ENCODE measurements around the gene LIN7C.

LIN7C gene

GRCh38 chr11:27551127-27551526 is 44.6 kb upstream of the LIN7C start:
- Histone ChIP-seq H4K91ac (ENCODE audit: low read length) (no peak overlapping the region), H3K36me3 (ENCODE audit: control insufficient read depth in 1 of 2, insufficient read depth in 2 of 2, low read depth in 1 of 2, low read length in 2 of 2) (no peaks in the 10 kb centered on the region), H2BK5ac (ENCODE audit: low read depth, low read length, poor library complexity, severe bottlenecking) (no peak overlapping the region), H3K23ac (ENCODE audit: low read length in 2 of 2) (no peak overlapping the region), H3K4me3 (ENCODE audit: insufficient read depth in 1 of 2, low read depth in 1 of 2, low read length in 2 of 2) (no peak overlapping the region), H3K9ac (ENCODE audit: low read length) (no peak overlapping the region), H4K8ac (ENCODE audit: low read length) (no peak overlapping the region), H3K27me3 (ENCODE audit: control insufficient read depth in 1 of 2, insufficient read depth in 1 of 2, low read length in 2 of 2) (no peaks in the 10 kb centered on the region), H2BK15ac (ENCODE audit: low read depth, poor library complexity, severe bottlenecking) (no peak overlapping the region), H3K4me1 (ENCODE audit: control insufficient read depth, insufficient read depth, low read depth, low read length) (no peaks in the 10 kb centered on the region), H3K14ac (ENCODE audit: low read length in 2 of 2) (no peak overlapping the region), H3K4me2 (ENCODE audit: low read length, poor library complexity, severe bottlenecking) (no peak overlapping the region), H2AFZ (ENCODE audit: low read depth, low read length) (no peak overlapping the region), H2BK12ac (ENCODE audit: low read length in 2 of 2) (no peak overlapping the region), H3K79me1 (replicated peaks; ENCODE audit: low read length, poor library complexity, severe bottlenecking) (no peaks in the 10 kb centered on the region), H3K9me3 (ENCODE audit: control insufficient read depth, low read length) (no peaks in the 10 kb centered on the region), H2BK120ac (ENCODE audit: low read depth, low read length) (no peak overlapping the region), H2AK5ac (ENCODE audit: low read length, severe bottlenecking) (no peak overlapping the region), H3K27ac (ENCODE audit: low read length, poor library complexity, severe bottlenecking) (no peak overlapping the region), H3K18ac (ENCODE audit: low read depth in 1 of 2, low read length in 2 of 2) (no peak overlapping the region), H3K4ac (ENCODE audit: low read depth in 1 of 2, low read length in 2 of 2) (no peak overlapping the region)
- no peak for DNase-seq

- Histone ChIP-seq H3K4ac (ENCODE audit: low read depth in 1 of 2, low read length in 2 of 2) (no peak overlapping the region), H3K4me2 (ENCODE audit: low read length, poor library complexity, severe bottlenecking) (no peak overlapping the region), H3K9ac (ENCODE audit: low read length) (no peak overlapping the region), H2BK120ac (ENCODE audit: low read depth, low read length) (no peak overlapping the region), H3K27me3 (ENCODE audit: control insufficient read depth in 1 of 2, insufficient read depth in 1 of 2, low read length in 2 of 2) (no peaks in the 10 kb centered on the region), H3K4me3 (ENCODE audit: insufficient read depth in 1 of 2, low read depth in 1 of 2, low read length in 2 of 2) (no peak overlapping the region), H3K27ac (ENCODE audit: low read length, poor library complexity, severe bottlenecking) (no peak overlapping the region), H3K23ac (ENCODE audit: low read length in 2 of 2) (no peak overlapping the region), H2AFZ (ENCODE audit: low read depth, low read length) (no peak overlapping the region), H3K18ac (ENCODE audit: low read depth in 1 of 2, low read length in 2 of 2) (no peak overlapping the region), H3K36me3 (ENCODE audit: control insufficient read depth in 1 of 2, insufficient read depth in 2 of 2, low read depth in 1 of 2, low read length in 2 of 2) (peaks cover 0 to 11% of the 10 kb centered on the region in 2 experiments), H2BK5ac (ENCODE audit: low read depth, low read length, poor library complexity, severe bottlenecking) (no peak overlapping the region), H2AK5ac (ENCODE audit: low read length, severe bottlenecking) (no peak overlapping the region), H3K4me1 (ENCODE audit: control insufficient read depth, insufficient read depth, low read depth, low read length) (no peaks in the 10 kb centered on the region), H3K9me3 (ENCODE audit: control insufficient read depth, low read length) (no peaks in the 10 kb centered on the region), H4K91ac (ENCODE audit: low read length) (no peak overlapping the region), H2BK15ac (ENCODE audit: low read depth, poor library complexity, severe bottlenecking) (no peak overlapping the region), H3K14ac (ENCODE audit: low read length in 2 of 2) (no peak overlapping the region), H4K8ac (ENCODE audit: low read length) (no peak overlapping the region), H3K79me1 (replicated peaks; ENCODE audit: low read length, poor library complexity, severe bottlenecking) (no peaks in the 10 kb centered on the region), H2BK12ac (ENCODE audit: low read length in 2 of 2) (no peak overlapping the region)
- DNase-seq, result no peak
Measured at GRCh38 chr11:27545946-27546345, 39.4 kb upstream of the LIN7C start.

DNA sequence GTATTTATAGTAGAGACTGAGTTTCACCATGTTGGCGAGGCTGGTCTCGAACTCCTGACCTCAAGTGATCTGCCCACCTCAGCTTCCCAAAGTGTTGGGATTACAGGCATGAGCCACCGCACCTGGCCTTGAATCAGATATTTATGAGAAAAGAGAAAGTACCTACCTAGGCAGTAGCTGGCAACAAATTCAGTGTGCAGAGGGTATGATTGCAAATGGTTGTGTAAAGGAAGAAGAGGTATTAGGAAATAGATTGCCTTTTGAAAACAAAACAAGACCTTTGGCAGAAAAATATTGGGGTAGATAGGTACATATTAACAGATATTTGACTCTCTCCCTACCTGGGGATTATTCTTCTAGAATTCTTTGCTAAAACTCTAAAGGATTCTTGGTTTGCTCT is 38.5 kb upstream of the LIN7C start:
- no peaks in the 10 kb centered on the region for H3K9me3 ChIP-seq (ENCODE audit: control insufficient read depth, low read length)
- no peak overlapping the region for H2BK5ac ChIP-seq (ENCODE audit: low read depth, low read length, poor library complexity, severe bottlenecking)
- no peak overlapping the region for H2BK120ac ChIP-seq (ENCODE audit: low read depth, low read length)
- no peak overlapping the region for H4K91ac ChIP-seq (ENCODE audit: low read length)
- H3K18ac ChIP-seq (ENCODE audit: low read depth in 1 of 2, low read length in 2 of 2), result no peak overlapping the region
- H3K9ac ChIP-seq (ENCODE audit: low read length), result no peak overlapping the region
- H3K23ac ChIP-seq (ENCODE audit: low read length in 2 of 2), result no peak overlapping the region
- no peaks in the 10 kb centered on the region for H3K79me1 ChIP-seq (replicated peaks; ENCODE audit: low read length, poor library complexity, severe bottlenecking)
- no peak for DNase-seq
- H2BK15ac ChIP-seq (ENCODE audit: low read depth, poor library complexity, severe bottlenecking), result no peak overlapping the region
- H3K36me3 ChIP-seq (ENCODE audit: control insufficient read depth in 1 of 2, insufficient read depth in 2 of 2, low read depth in 1 of 2, low read length in 2 of 2), result peaks cover 0 to 11% of the 10 kb centered on the region in 2 experiments
- H3K27me3 ChIP-seq (ENCODE audit: control insufficient read depth in 1 of 2, insufficient read depth in 1 of 2, low read length in 2 of 2), result no peaks in the 10 kb centered on the region
- no peak overlapping the region for H3K4me3 ChIP-seq (ENCODE audit: insufficient read depth in 1 of 2, low read depth in 1 of 2, low read length in 2 of 2)
- no peak overlapping the region for H3K4me2 ChIP-seq (ENCODE audit: low read length, poor library complexity, severe bottlenecking)
- H2AK5ac ChIP-seq (ENCODE audit: low read length, severe bottlenecking), result no peak overlapping the region
- no peaks in the 10 kb centered on the region for H3K4me1 ChIP-seq (ENCODE audit: control insufficient read depth, insufficient read depth, low read depth, low read length)
- H3K14ac ChIP-seq (ENCODE audit: low read length in 2 of 2), result no peak overlapping the region
- H4K8ac ChIP-seq (ENCODE audit: low read length), result no peak overlapping the region
- H2BK12ac ChIP-seq (ENCODE audit: low read length in 2 of 2), result no peak overlapping the region
- H2AFZ ChIP-seq (ENCODE audit: low read depth, low read length), result no peak overlapping the region
- H3K27ac ChIP-seq (ENCODE audit: low read length, poor library complexity, severe bottlenecking), result no peak overlapping the region
- H3K4ac ChIP-seq (ENCODE audit: low read depth in 1 of 2, low read length in 2 of 2), result no peak overlapping the region
- WGBS, result 96% methylated on average over 3 of the region's 3 CpGs

DNA sequence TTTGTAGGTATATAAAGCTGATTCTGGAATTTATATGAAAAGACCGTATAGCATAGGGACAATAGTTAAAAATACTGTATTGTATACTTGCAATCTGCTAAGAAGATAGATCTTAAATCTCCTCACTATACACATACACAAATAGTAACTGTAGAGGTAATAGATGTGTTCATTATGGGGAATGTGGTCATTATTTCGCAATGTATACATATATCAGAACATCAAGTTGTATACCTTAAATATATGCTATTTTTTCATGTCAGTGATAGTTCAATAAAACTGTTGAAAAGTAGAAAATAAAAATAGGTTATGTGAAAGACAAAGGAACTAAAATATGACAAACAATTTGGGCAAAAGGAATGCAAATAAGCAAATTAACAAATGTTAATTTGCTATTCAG is 35.2 kb upstream of the LIN7C start:
- no peak for DNase-seq
- Histone ChIP-seq H2AK5ac (ENCODE audit: low read length, severe bottlenecking) (no peak overlapping the region), H2BK15ac (ENCODE audit: low read depth, poor library complexity, severe bottlenecking) (no peak overlapping the region), H4K91ac (ENCODE audit: low read length) (no peak overlapping the region), H3K27ac (ENCODE audit: low read length, poor library complexity, severe bottlenecking) (no peak overlapping the region), H3K9me3 (ENCODE audit: control insufficient read depth, low read length) (no peaks in the 10 kb centered on the region), H3K4me3 (ENCODE audit: insufficient read depth in 1 of 2, low read depth in 1 of 2, low read length in 2 of 2) (no peak overlapping the region), H3K14ac (ENCODE audit: low read length in 2 of 2) (no peak overlapping the region), H3K27me3 (ENCODE audit: control insufficient read depth in 1 of 2, insufficient read depth in 1 of 2, low read length in 2 of 2) (no peaks in the 10 kb centered on the region), H3K4me1 (ENCODE audit: control insufficient read depth, insufficient read depth, low read depth, low read length) (no peaks in the 10 kb centered on the region), H3K9ac (ENCODE audit: low read length) (no peak overlapping the region), H3K18ac (ENCODE audit: low read depth in 1 of 2, low read length in 2 of 2) (no peak overlapping the region), H3K23ac (ENCODE audit: low read length in 2 of 2) (no peak overlapping the region), H2BK12ac (ENCODE audit: low read length in 2 of 2) (no peak overlapping the region), H3K4ac (ENCODE audit: low read depth in 1 of 2, low read length in 2 of 2) (no peak overlapping the region), H4K8ac (ENCODE audit: low read length) (no peak overlapping the region), H2BK5ac (ENCODE audit: low read depth, low read length, poor library complexity, severe bottlenecking) (no peak overlapping the region), H2AFZ (ENCODE audit: low read depth, low read length) (no peak overlapping the region), H3K79me1 (replicated peaks; ENCODE audit: low read length, poor library complexity, severe bottlenecking) (no peaks in the 10 kb centered on the region), H2BK120ac (ENCODE audit: low read depth, low read length) (no peak overlapping the region), H3K36me3 (ENCODE audit: control insufficient read depth in 1 of 2, insufficient read depth in 2 of 2, low read depth in 1 of 2, low read length in 2 of 2) (peaks cover 0 to 11% of the 10 kb centered on the region in 2 experiments), H3K4me2 (ENCODE audit: low read length, poor library complexity, severe bottlenecking) (no peak overlapping the region)
- WGBS, result no CpG with 5 or more reads among the region's 2 CpGs
